Esophagus (tissue), 2 donors: ENCODE measurements around the gene CEL. TPM values are rescaled to one million over a fixed set of nuclear protein-coding genes. Genes with fewer than 3 reads are reported as not detected.
"Not testable (repeated sequence)": the region's sequence is repeated elsewhere in the genome, so short reads cannot be mapped to it uniquely, and the experiment has no call there.

ENCODE experiments used
- H3K27ac ChIP-seq, 2 donors: one replicate each; pipeline ENCODE4 v1.5.1; 2013; ENCODE audit warnings: low read depth in 2 of 2, mild to moderate bottlenecking in 2 of 2, inconsistent platforms in 1 of 2, low read length in 1 of 2, moderate library complexity in 1 of 2
- H3K27me3 ChIP-seq, 2 donors: one replicate each; pipeline ENCODE4 v1.6.1; 2013; ENCODE audit warnings: low read length in 2 of 2, control low read depth in 1 of 2, mild to moderate bottlenecking in 1 of 2; ENCODE audit not compliant: insufficient read depth in 2 of 2, control insufficient read depth in 1 of 2
- H3K36me3 ChIP-seq, 2 donors: one replicate each; pipeline ENCODE4 v1.6.1; 2013; ENCODE audit warnings: low read length in 1 of 2; ENCODE audit not compliant: control insufficient read depth in 2 of 2, insufficient read depth in 2 of 2
- H3K4me1 ChIP-seq, 2 donors: one replicate each; pipeline ENCODE4 v1.6.1; 2013; ENCODE audit warnings: low read length in 1 of 2; ENCODE audit not compliant: control insufficient read depth in 2 of 2, insufficient read depth in 2 of 2
- H3K4me3 ChIP-seq, 2 donors: one replicate each; pipeline ENCODE4 v1.5.1; 2013; ENCODE audit warnings: low read length in 2 of 2, mild to moderate bottlenecking in 2 of 2, low read depth in 1 of 2, moderate library complexity in 1 of 2
- H3K9me3 ChIP-seq, 2 donors: one replicate each; pipeline ENCODE4 v1.6.1; 2013; ENCODE audit warnings: mild to moderate bottlenecking in 2 of 2, low read depth in 1 of 2, low read length in 1 of 2, moderate library complexity in 1 of 2; ENCODE audit not compliant: control insufficient read depth in 2 of 2, insufficient read depth in 1 of 2
- WGBS, 2 donors: extraction: QIAGEN DNeasy Blood & Tissue Kit; methylation state at CpG; one replicate each; pipeline ENCODE4 v1.1.7; 2013; 5-methylcytosine and 5-hydroxymethylcytosine counted together
- polyA plus RNA-seq, 2 donors: library from polyadenylated mRNA; stranded (reverse); fragments of 200-250 nt; gene quantifications; one replicate each; pipeline ENCODE4 v1.2.3, GENCODE V29; 2013
- donor health status: healthy with polysubstance abuse.
- donor health status: Bipolar disorder and iron deficiency.

Gene CEL
- polyA plus RNA-seq, result 1 to 10 TPM; 2.1 to 3.3 TPM

DNA sequence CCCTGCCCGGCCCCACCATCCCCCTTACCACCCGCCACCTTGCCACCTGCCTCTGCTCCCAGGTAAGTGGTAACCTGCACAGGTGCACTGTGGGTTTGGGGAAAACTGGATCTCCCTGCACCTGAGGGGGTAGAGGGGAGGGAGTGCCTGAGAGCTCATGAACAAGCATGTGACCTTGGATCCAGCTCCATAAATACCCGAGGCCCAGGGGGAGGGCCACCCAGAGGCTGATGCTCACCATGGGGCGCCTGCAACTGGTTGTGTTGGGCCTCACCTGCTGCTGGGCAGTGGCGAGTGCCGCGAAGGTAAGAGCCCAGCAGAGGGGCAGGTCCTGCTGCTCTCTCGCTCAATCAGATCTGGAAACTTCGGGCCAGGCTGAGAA, at the start of gene CEL:
Gene CEL (plus strand): TSS at position 218 of the 382 bp plus-strand sequence. CDS start 22 bp downstream, at position 240.
- 17 to 66% methylated on average over 1 to 3 of the region's 9 CpGs for WGBS, 2 donors
- peaks cover 10 to 38% of the 10 kb centered on the region in 2 donors for H3K4me1 ChIP-seq
- peak within 1 kb of the TSS; percentile 57 to 80 for H3K27ac ChIP-seq
- H3K9me3 ChIP-seq, H3K4me3 ChIP-seq, H3K27me3 ChIP-seq: not testable (repeated sequence)
- H3K36me3 ChIP-seq, result peaks cover 0 to 15% of the 10 kb centered on the region in 2 donors

DNA sequence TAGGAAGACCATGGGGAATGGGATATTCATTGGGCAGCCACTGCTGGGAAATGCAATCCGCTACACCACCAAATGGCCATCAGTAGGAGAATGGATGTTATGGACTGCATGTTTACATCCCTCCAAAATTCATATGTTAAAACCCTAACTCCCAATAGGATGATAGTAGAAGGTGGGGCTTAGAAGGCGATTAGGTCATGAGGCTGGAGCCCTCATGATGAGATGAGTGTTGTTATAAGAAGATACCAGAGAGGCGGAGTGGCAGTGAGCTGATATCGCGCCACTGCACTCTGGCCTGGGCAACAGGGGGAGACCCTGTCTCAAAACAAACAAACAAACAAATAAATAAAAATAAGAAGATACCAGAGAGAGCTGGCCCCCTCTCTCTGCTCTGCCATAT, 47.1 kb upstream of the CEL start:
- no peak overlapping the region for H3K4me3 ChIP-seq
- 89 to 94% methylated on average over 5 of the region's 5 CpGs for WGBS, 2 donors
- H3K9me3 ChIP-seq, result no peaks in the 10 kb centered on the region
- H3K36me3 ChIP-seq, result no peaks in the 10 kb centered on the region
- H3K27me3 ChIP-seq, result no peaks in the 10 kb centered on the region
- H3K4me1 ChIP-seq, result no peaks in the 10 kb centered on the region
- no peak overlapping the region for H3K27ac ChIP-seq

DNA sequence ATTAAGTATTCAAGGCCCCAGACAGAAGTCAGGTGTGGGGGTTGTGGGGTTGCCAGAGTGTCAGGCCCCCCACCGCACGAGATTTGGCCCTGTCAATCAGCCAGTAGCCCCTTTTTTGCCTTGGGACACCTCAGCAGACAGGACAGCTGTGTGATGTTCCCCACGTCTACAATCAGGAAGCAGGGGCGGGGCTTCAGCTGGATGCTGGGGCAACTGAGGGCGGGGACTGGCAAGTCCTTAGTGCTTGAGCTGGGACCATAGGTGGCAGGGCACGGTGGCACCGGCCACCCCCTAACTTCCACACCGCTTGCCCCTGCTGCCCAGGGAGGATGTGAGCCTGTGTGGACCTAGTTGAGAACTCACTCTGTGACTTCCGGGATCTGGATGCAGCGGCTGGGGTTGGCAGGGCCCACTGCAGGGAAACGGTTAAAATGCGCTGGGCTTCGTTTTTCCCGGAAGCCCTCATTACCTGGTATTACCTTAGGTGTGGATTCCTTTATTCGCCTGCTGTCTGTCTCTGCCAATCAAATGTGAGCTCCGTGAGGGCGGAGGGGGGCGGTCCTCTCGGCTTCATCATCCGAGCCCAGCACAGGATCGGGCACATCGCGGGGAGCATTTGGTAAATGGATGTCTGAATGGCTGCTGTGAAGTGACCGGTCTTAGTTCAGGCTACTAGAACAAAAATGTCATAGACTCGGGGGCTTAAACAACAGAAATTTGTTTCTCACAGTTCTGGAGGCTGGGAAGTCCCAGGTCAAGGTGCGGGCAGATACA, 38.5 kb upstream of the CEL start:
- H3K4me3 ChIP-seq, result no peak overlapping the region
- H3K4me1 ChIP-seq, result no peaks in the 10 kb centered on the region
- H3K27ac ChIP-seq, result no peak overlapping the region
- no peaks in the 10 kb centered on the region for H3K36me3 ChIP-seq
- no peaks in the 10 kb centered on the region for H3K9me3 ChIP-seq
- 68 to 71% methylated on average over 26 of the region's 26 CpGs for WGBS, 2 donors
- H3K27me3 ChIP-seq, result no peaks in the 10 kb centered on the region

DNA sequence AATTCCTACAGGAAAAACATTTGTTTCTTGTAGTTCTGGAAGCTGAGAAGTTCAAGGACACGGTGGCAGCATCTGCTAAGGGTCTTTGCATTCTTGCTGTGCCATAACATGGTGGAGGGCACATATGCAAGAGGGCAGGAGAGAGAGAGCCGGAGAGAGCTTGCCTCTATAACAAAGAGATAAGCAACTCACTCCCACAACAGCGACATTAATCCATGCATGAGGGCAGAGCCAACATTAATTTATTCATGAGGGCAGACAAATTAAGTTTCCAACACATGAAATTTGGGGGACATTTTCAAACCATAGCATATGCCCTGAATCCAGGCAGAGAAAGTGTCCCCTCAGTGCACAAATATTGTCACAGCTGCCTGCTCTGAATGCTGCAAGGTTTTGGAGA, 35.4 kb upstream of the CEL start:
- Histone ChIP-seq H3K9me3 (no peaks in the 10 kb centered on the region), H3K27me3 (no peaks in the 10 kb centered on the region), H3K4me3 (no peak overlapping the region), H3K27ac (no peak overlapping the region), H3K4me1 (peaks cover 0 to 5% of the 10 kb centered on the region in 2 donors), H3K36me3 (no peaks in the 10 kb centered on the region)
- WGBS, 2 donors, result 64 to 66% methylated on average over 3 of the region's 3 CpGs

DNA sequence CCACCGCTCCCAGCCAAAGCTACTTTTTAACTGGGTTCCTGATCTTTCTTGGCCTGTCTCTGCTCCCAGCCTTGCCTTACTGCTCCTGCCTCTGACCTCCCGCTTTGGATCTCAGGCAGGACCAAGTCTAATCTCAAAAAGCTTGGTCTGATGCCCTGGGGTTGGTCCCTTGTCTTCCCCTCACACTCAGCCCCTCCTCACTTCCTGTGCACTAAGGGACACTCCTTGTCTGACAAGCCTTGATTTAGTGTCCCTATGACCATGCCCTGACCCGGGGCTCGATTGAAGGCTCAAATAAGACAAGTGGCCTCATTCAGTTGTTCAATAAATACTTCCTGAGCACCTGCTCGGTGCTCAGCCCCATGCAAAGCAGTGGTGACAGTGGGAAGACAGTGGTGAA, 34.6 kb upstream of the CEL start:
- H3K4me1 ChIP-seq, result peaks cover 0 to 5% of the 10 kb centered on the region in 2 donors
- no peaks in the 10 kb centered on the region for H3K27me3 ChIP-seq
- H3K36me3 ChIP-seq, result no peaks in the 10 kb centered on the region
- no peak overlapping the region for H3K27ac ChIP-seq
- H3K4me3 ChIP-seq, result no peak overlapping the region
- 40 to 54% methylated on average over 5 of the region's 5 CpGs for WGBS, 2 donors
- no peaks in the 10 kb centered on the region for H3K9me3 ChIP-seq

DNA sequence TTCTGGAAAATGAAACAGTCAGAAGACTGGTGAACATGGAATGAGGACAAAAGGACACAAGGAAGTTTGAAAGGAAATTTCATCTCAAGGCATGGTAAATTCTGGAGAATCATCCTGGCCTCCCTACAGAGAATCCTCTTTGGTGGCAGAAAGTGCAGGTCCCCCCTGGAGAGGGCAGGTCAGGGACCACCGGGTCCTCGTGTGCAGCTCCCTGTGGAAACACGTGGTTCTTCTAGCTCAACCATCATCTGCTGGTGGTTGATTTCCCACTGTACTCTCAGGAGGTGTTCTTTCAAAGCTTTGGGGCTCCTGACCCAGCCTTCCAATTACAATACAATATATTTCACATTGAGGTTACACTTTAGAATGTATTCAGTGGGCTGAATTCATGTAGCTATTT, 33.6 kb upstream of the CEL start:
- peaks cover 0 to 5% of the 10 kb centered on the region in 2 donors for H3K4me1 ChIP-seq
- H3K4me3 ChIP-seq, result no peak overlapping the region
- 79 to 80% methylated on average over 3 of the region's 3 CpGs for WGBS, 2 donors
- no peaks in the 10 kb centered on the region for H3K9me3 ChIP-seq
- H3K27me3 ChIP-seq, result no peaks in the 10 kb centered on the region
- no peak overlapping the region for H3K27ac ChIP-seq
- no peaks in the 10 kb centered on the region for H3K36me3 ChIP-seq

DNA sequence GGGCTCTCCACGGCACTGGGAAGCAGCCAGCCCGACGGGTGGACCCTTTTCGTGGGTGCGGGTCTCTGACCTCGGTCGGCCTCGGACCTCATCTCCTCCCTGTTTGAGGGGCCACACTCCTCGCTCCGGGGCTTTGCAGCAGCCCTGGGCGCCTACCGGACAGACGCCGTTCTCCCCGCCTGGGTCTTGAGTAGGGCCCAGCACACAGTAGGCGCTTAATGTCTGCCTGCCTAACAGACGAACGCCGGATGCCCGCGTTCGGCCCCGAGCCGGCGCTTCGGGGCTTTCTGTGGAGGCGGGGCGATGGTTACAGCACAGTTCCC, 31.8 kb upstream of the CEL start:
- Histone ChIP-seq H3K36me3 (no peaks in the 10 kb centered on the region), H3K4me1 (peaks cover 0 to 5% of the 10 kb centered on the region in 2 donors), H3K27me3 (no peaks in the 10 kb centered on the region), H3K4me3 (peak overlapping the region; percentile 95 to 99), H3K27ac (peak overlapping the region; percentile 82 to 94), H3K9me3 (no peaks in the 10 kb centered on the region)
- 0% methylated on average over 27 to 28 of the region's 28 CpGs for WGBS, 2 donors

DNA sequence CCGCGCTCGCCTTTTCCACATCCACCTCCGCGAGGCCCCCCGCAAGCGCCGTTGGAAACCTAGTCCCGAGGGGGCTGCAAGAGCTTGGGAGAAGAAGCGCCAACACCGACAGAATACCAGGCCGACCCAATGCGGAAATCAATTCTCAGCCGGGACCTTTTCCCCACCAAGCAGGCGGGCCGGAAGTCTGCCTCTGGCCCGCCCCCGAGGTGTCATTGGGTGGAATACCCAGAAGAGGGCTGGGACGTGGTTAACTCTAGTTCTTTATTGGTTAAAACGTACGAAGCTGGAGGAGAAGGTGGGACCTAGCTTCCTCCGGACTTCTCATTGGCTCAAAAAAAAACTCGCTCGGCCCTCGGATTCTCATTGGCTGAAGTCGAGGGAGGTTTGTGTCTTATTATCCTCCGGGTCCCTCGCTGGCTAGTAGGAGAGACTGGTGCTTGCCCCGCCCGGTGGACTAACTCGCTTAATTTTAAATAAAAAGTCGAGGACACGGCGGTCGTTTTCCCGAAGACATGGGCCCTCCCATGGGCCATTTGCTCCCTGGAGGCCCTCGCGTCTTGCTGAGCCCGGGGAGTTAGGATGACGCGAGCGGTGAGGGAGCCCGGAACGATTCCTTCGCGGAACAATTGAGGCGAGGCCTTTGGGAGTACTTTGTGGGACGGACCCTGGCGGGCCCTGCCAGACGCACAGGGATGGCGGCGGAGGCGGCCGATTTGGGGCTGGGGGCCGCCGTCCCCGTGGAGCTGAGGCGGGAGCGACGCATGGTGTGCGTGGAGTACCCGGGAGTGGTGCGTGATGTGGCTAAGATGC, 31.3 kb upstream of the CEL start, which contains the start of gene GTF3C5:
Gene GTF3C5 (plus strand): TSS at position 681 of the 813 bp plus-strand sequence. CDS start 15 bp downstream, at position 696.
- H3K4me3 ChIP-seq, result peak within 1 kb of the TSS; percentile 95 to 99
- H3K27ac ChIP-seq, result peak within 1 kb of the TSS; percentile 89 to 96
- no peaks in the 10 kb centered on the region for H3K9me3 ChIP-seq
- H3K36me3 ChIP-seq, result no peaks in the 10 kb centered on the region
- H3K4me1 ChIP-seq, result peaks cover 0 to 5% of the 10 kb centered on the region in 2 donors
- no peaks in the 10 kb centered on the region for H3K27me3 ChIP-seq
- WGBS, 2 donors, result 0% methylated on average over 62 to 63 of the region's 63 CpGs

DNA sequence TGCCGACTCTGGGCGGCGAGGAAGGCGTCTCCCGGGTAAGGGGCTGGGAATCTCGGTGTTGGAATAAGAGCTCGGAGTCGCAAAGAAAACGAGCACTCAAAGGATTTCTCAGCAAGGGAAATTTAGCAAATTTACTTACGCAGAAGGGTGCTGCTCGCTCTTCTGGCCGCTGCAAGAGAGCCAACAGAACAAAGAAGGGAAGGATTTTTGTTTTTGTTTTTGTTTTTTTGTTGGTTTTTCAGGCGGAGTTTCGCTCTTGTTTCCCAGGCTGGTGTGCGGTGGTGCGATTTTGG, 30.7 kb upstream of the CEL start:
- Histone ChIP-seq H3K27me3 (no peaks in the 10 kb centered on the region), H3K36me3 (no peaks in the 10 kb centered on the region), H3K27ac (peak overlapping the region; percentile 89 to 96), H3K4me1 (peaks cover 0 to 5% of the 10 kb centered on the region in 2 donors), H3K4me3 (peak overlapping the region; percentile 94 to 99), H3K9me3 (no peaks in the 10 kb centered on the region)
- WGBS, 2 donors, result 1% methylated on average over 16 of the region's 16 CpGs
